Measurements from ENCODE around the gene WFDC12. TPM values are rescaled to one million over a fixed set of nuclear protein-coding genes. Genes with fewer than 3 reads are reported as not detected.
A peak's percentile ranks its signal among the peaks of the same experiment; 100 is the strongest.

The WFDC12 gene
- total RNA-seq, 2 experiments from 2014 or later, result not detected

GRCh38 chr20:45138561-45139300 is 14.5 kb upstream of the WFDC12 start:
- intact Hi-C loops (cut with micrococcal nuclease; ENCODE audit: unreplicated experiment), result no loop called here
- ChIA-PET POLR2A (interaction anchor here (0.9 kb wide), 1 partner anchor 89 kb away, joined by 3 read pairs; no protein-coding TSS in a partner anchor), CTCF (ENCODE audit: unreplicated experiment) (no interaction called here)
- no TSS peak for BruUV-seq (replicated peaks)
- Histone ChIP-seq H3K9me3 (ENCODE audit: low read length) (no peaks in the 10 kb centered on the region), H3K9me2 (ENCODE audit: insufficient read depth, low read length) (no peaks in the 10 kb centered on the region), H3K79me2 (ENCODE audit: insufficient read depth, low read depth, low read length) (no peaks in the 10 kb centered on the region), H4K20me1 (ENCODE audit: insufficient read depth, low read length) (no peaks in the 10 kb centered on the region), H3K4me2 (ENCODE audit: low read length) (no peak overlapping the region), H2AFZ (ENCODE audit: low read length) (peak overlapping the region; percentile 42; the same call in 1 of the 2 replicates), H3K36me3 (ENCODE audit: insufficient read depth, low read length) (no peaks in the 10 kb centered on the region), H3K27ac (ENCODE audit: low read depth, low read length, poor library complexity, severe bottlenecking) (no peak overlapping the region), H3K4me1 (ENCODE audit: insufficient read depth, low read length, poor library complexity, severe bottlenecking) (no peaks in the 10 kb centered on the region), H3K4me3 (ENCODE audit: low read depth, low read length, poor library complexity, severe bottlenecking) (no peak overlapping the region)
- TF ChIP-seq CTCF (conservative IDR thresholded peaks at IDR 0.05; ENCODE audit: low read length) (peak; percentile 88), EZH2phosphoT487 (IDR thresholded peaks at IDR 0.05; ENCODE audit: borderline replicate concordance, low read depth, low read length) (no peak)
- DNase-seq (ENCODE audit: low spot score), result peak; percentile 44

GRCh38 chr20:45136911-45137310 is 12.6 kb upstream of the WFDC12 start:
- Histone ChIP-seq H3K9me2 (ENCODE audit: insufficient read depth, low read length) (no peaks in the 10 kb centered on the region), H3K9me3 (ENCODE audit: low read length) (no peaks in the 10 kb centered on the region), H3K4me2 (ENCODE audit: low read length) (no peak overlapping the region), H3K27ac (ENCODE audit: low read depth, low read length, poor library complexity, severe bottlenecking) (no peak overlapping the region), H2AFZ (ENCODE audit: low read length) (no peak overlapping the region), H3K4me3 (ENCODE audit: low read depth, low read length, poor library complexity, severe bottlenecking) (no peak overlapping the region), H3K79me2 (ENCODE audit: insufficient read depth, low read depth, low read length) (no peaks in the 10 kb centered on the region), H3K4me1 (ENCODE audit: insufficient read depth, low read length, poor library complexity, severe bottlenecking) (no peaks in the 10 kb centered on the region), H4K20me1 (ENCODE audit: insufficient read depth, low read length) (no peaks in the 10 kb centered on the region), H3K36me3 (ENCODE audit: insufficient read depth, low read length) (no peaks in the 10 kb centered on the region)
- intact Hi-C loops (cut with micrococcal nuclease; ENCODE audit: unreplicated experiment), result no loop called here
- BruUV-seq (replicated peaks), result no TSS peak
- no peak for TF ChIP-seq CTCF (conservative IDR thresholded peaks at IDR 0.05; ENCODE audit: low read length)
- no peak for TF ChIP-seq EZH2phosphoT487 (IDR thresholded peaks at IDR 0.05; ENCODE audit: borderline replicate concordance, low read depth, low read length)
- ChIA-PET POLR2A (no interaction called here), CTCF (ENCODE audit: unreplicated experiment) (no interaction called here)
- no peak for DNase-seq (ENCODE audit: low spot score)

- ChIA-PET POLR2A (no interaction called here), CTCF (ENCODE audit: unreplicated experiment) (no interaction called here)
- H3K9me3 ChIP-seq (ENCODE audit: low read length), result no peaks in the 10 kb centered on the region
- no TSS peak for BruUV-seq (replicated peaks)
- H3K79me2 ChIP-seq (ENCODE audit: insufficient read depth, low read depth, low read length), result no peaks in the 10 kb centered on the region
- no peaks in the 10 kb centered on the region for H3K4me1 ChIP-seq (ENCODE audit: insufficient read depth, low read length, poor library complexity, severe bottlenecking)
- no peak for TF ChIP-seq CTCF (conservative IDR thresholded peaks at IDR 0.05; ENCODE audit: low read length)
- no peak for TF ChIP-seq EZH2phosphoT487 (IDR thresholded peaks at IDR 0.05; ENCODE audit: borderline replicate concordance, low read depth, low read length)
- H3K9me2 ChIP-seq (ENCODE audit: insufficient read depth, low read length), result no peaks in the 10 kb centered on the region
- intact Hi-C loops (cut with micrococcal nuclease; ENCODE audit: unreplicated experiment), result no loop called here
- H3K4me3 ChIP-seq (ENCODE audit: low read depth, low read length, poor library complexity, severe bottlenecking), result no peak overlapping the region
- H3K4me2 ChIP-seq (ENCODE audit: low read length), result no peak overlapping the region
- no peaks in the 10 kb centered on the region for H4K20me1 ChIP-seq (ENCODE audit: insufficient read depth, low read length)
- no peak for DNase-seq (ENCODE audit: low spot score)
- H3K27ac ChIP-seq (ENCODE audit: low read depth, low read length, poor library complexity, severe bottlenecking), result no peak overlapping the region
- H3K36me3 ChIP-seq (ENCODE audit: insufficient read depth, low read length), result no peaks in the 10 kb centered on the region
- H2AFZ ChIP-seq (ENCODE audit: low read length), result no peak overlapping the region
Observed at GRCh38 chr20:45128099-45128498, 3.8 kb upstream of the WFDC12 start.

All from OCI-LY7 (cell line).